Activated CD4-positive, alpha-beta T cell treated with anti-CD3 and anti-CD28 coated beads, Interleukin-2, amount 10 ng/mL, durations not matched to agents 7 days and 5 days (primary cell): ENCODE measurements around the gene LDLRAD3. TPM values are rescaled to one million over a fixed set of nuclear protein-coding genes. Genes with fewer than 3 reads are reported as not detected.

Source experiments
- CTCF ChIA-PET: fragments of 350-600 bp; sonication (Branson Sonifier 250); formaldehyde crosslinking; loops from one replicate; lab custom pipeline; 2021; ENCODE audit warnings: antibody characterized with exemption; lab: Charles Lee
- POLR2A ChIA-PET: fragments of 350-600 bp; sonication (Branson Sonifier 250); formaldehyde crosslinking; loops from one replicate; lab custom pipeline; 2021; ENCODE audit warnings: antibody characterized with exemption; lab: Charles Lee
- DNase-seq: peaks from one replicate; pipeline ENCODE4 v3.0.0-alpha.2; 2020
- H3K27ac Mint-ChIP-seq: one replicate; pipeline ENCODE4 v1.8.0; 2021; ENCODE audit warnings: mild to moderate bottlenecking, moderate library complexity, mixed read lengths
- H3K27me3 Mint-ChIP-seq: one replicate; pipeline ENCODE4 v1.8.0; 2021; ENCODE audit warnings: mixed read lengths
- H3K36me3 Mint-ChIP-seq: one replicate; pipeline ENCODE4 v1.8.0; 2021; ENCODE audit warnings: low read depth, mixed read lengths
- H3K4me1 Mint-ChIP-seq: one replicate; pipeline ENCODE4 v1.8.0; 2021; ENCODE audit warnings: mixed read lengths
- H3K4me3 Mint-ChIP-seq: one replicate; pipeline ENCODE4 v1.8.0; 2021; ENCODE audit warnings: mild to moderate bottlenecking, moderate library complexity, mixed read lengths
- H3K9me3 Mint-ChIP-seq: one replicate; pipeline ENCODE4 v1.8.0; 2021; ENCODE audit warnings: mixed read lengths
- total RNA-seq, 2 experiments: library from RNA; stranded (reverse); gene quantifications; one replicate each; pipeline ENCODE4 v1.2.3, GENCODE V29; 2021

The LDLRAD3 gene
- total RNA-seq, 2 experiments from 2014 or later = 0.07 TPM; not detected in 1

GRCh38 chr11:36077368-36077767 lies 133.5 kb downstream of the LDLRAD3 start:
- POLR2A ChIA-PET = no interaction called here

GRCh38 chr11:36077886-36078685 lies 134.2 kb downstream of the LDLRAD3 start:
- H3K27ac Mint-ChIP-seq = no peak overlapping the region
- no peak overlapping the region for H3K4me3 Mint-ChIP-seq
- POLR2A ChIA-PET = no interaction called here
- DNase-seq = no peak
- CTCF ChIA-PET = no interaction called here
- no peaks in the 10 kb centered on the region for H3K4me1 Mint-ChIP-seq
- H3K27me3 Mint-ChIP-seq = no peaks in the 10 kb centered on the region
- no peaks in the 10 kb centered on the region for H3K36me3 Mint-ChIP-seq
- no peaks in the 10 kb centered on the region for H3K9me3 Mint-ChIP-seq

More at GRCh38 chr11:36077368-36077767, 133.5 kb downstream of the LDLRAD3 start:
- no peaks in the 10 kb centered on the region for H3K9me3 Mint-ChIP-seq
- H3K27ac Mint-ChIP-seq = no peak overlapping the region
- H3K27me3 Mint-ChIP-seq = no peaks in the 10 kb centered on the region
- H3K4me1 Mint-ChIP-seq = no peaks in the 10 kb centered on the region
- no peaks in the 10 kb centered on the region for H3K36me3 Mint-ChIP-seq
- H3K4me3 Mint-ChIP-seq = no peak overlapping the region
- CTCF ChIA-PET = no interaction called here
- DNase-seq = no peak

GRCh38 chr11:36078686-36079055 lies 134.8 kb downstream of the LDLRAD3 start:
- no peak for DNase-seq
- Mint-ChIP-seq H3K27ac (no peak overlapping the region), H3K27me3 (no peaks in the 10 kb centered on the region), H3K4me1 (no peaks in the 10 kb centered on the region), H3K9me3 (no peaks in the 10 kb centered on the region), H3K36me3 (no peaks in the 10 kb centered on the region), H3K4me3 (no peak overlapping the region)
- CTCF ChIA-PET = no interaction called here
- POLR2A ChIA-PET = no interaction called here

- Mint-ChIP-seq H3K27ac (no peak overlapping the region), H3K4me3 (no peak overlapping the region), H3K4me1 (no peaks in the 10 kb centered on the region), H3K9me3 (no peaks in the 10 kb centered on the region), H3K36me3 (no peaks in the 10 kb centered on the region), H3K27me3 (no peaks in the 10 kb centered on the region)
- POLR2A ChIA-PET = no interaction called here
- CTCF ChIA-PET = no interaction called here
- DNase-seq = no peak
Observed at GRCh38 chr11:36079878-36080675, 136.2 kb downstream of the LDLRAD3 start.

GRCh38 chr11:36081274-36081945 lies 137.5 kb downstream of the LDLRAD3 start:
- POLR2A ChIA-PET = no interaction called here
- no peak for DNase-seq
- no peak overlapping the region for H3K27ac Mint-ChIP-seq
- H3K36me3 Mint-ChIP-seq = no peaks in the 10 kb centered on the region
- CTCF ChIA-PET = interaction anchor here (0.6 to 1.0 kb wide), 2 partner anchors 20 to 32 kb away, joined by 3 read pairs; no protein-coding TSS in a partner anchor
- H3K4me3 Mint-ChIP-seq = no peak overlapping the region
- no peaks in the 10 kb centered on the region for H3K4me1 Mint-ChIP-seq
- H3K9me3 Mint-ChIP-seq = no peaks in the 10 kb centered on the region
- no peaks in the 10 kb centered on the region for H3K27me3 Mint-ChIP-seq

GRCh38 chr11:36086366-36086765 lies 142.5 kb downstream of the LDLRAD3 start:
- CTCF ChIA-PET = no interaction called here
- POLR2A ChIA-PET = no interaction called here
- no peaks in the 10 kb centered on the region for H3K4me1 Mint-ChIP-seq
- DNase-seq = no peak
- no peaks in the 10 kb centered on the region for H3K36me3 Mint-ChIP-seq
- H3K9me3 Mint-ChIP-seq = no peaks in the 10 kb centered on the region
- peaks cover 17% of the 10 kb centered on the region for H3K27me3 Mint-ChIP-seq
- H3K27ac Mint-ChIP-seq = no peak overlapping the region
- no peak overlapping the region for H3K4me3 Mint-ChIP-seq

- ChIA-PET CTCF (no interaction called here), POLR2A (interaction anchor here (0.6 kb wide), 1 partner anchor 1469 kb away, joined by 3 read pairs; no protein-coding TSS in a partner anchor)
- DNase-seq = no peak
- H3K36me3 Mint-ChIP-seq = no peaks in the 10 kb centered on the region
- no peak overlapping the region for H3K4me3 Mint-ChIP-seq
- H3K27me3 Mint-ChIP-seq = peaks cover 28% of the 10 kb centered on the region
- no peak overlapping the region for H3K27ac Mint-ChIP-seq
- H3K4me1 Mint-ChIP-seq = no peaks in the 10 kb centered on the region
- peaks cover under 1% of the 10 kb centered on the region for H3K9me3 Mint-ChIP-seq
Observed at GRCh38 chr11:36088266-36088972, 144.6 kb downstream of the LDLRAD3 start.

- ChIA-PET POLR2A (no interaction called here), CTCF (no interaction called here)
- no peaks in the 10 kb centered on the region for H3K36me3 Mint-ChIP-seq
- peaks cover 28% of the 10 kb centered on the region for H3K27me3 Mint-ChIP-seq
- no peaks in the 10 kb centered on the region for H3K4me1 Mint-ChIP-seq
- no peak for DNase-seq
- no peak overlapping the region for H3K27ac Mint-ChIP-seq
- no peak overlapping the region for H3K4me3 Mint-ChIP-seq
- H3K9me3 Mint-ChIP-seq = peaks cover 6% of the 10 kb centered on the region
Observed at GRCh38 chr11:36089920-36090319, 146.1 kb downstream of the LDLRAD3 start.

- POLR2A ChIA-PET = no interaction called here
- Mint-ChIP-seq H3K27me3 (peaks cover 28% of the 10 kb centered on the region), H3K4me1 (no peaks in the 10 kb centered on the region), H3K9me3 (peaks cover 6% of the 10 kb centered on the region), H3K36me3 (no peaks in the 10 kb centered on the region), H3K27ac (no peak overlapping the region), H3K4me3 (no peak overlapping the region)
- CTCF ChIA-PET = no interaction called here
- DNase-seq = no peak
Observed at GRCh38 chr11:36090356-36091109, 146.7 kb downstream of the LDLRAD3 start.

GRCh38 chr11:36091256-36091811 lies 147.5 kb downstream of the LDLRAD3 start:
- no peak overlapping the region for H3K27ac Mint-ChIP-seq
- no peak for DNase-seq
- CTCF ChIA-PET = no interaction called here
- no peaks in the 10 kb centered on the region for H3K36me3 Mint-ChIP-seq
- H3K9me3 Mint-ChIP-seq = peaks cover 6% of the 10 kb centered on the region
- POLR2A ChIA-PET = no interaction called here
- no peak overlapping the region for H3K4me3 Mint-ChIP-seq
- H3K4me1 Mint-ChIP-seq = no peaks in the 10 kb centered on the region
- peaks cover 28% of the 10 kb centered on the region for H3K27me3 Mint-ChIP-seq

GRCh38 chr11:36092314-36093030 lies 148.6 kb downstream of the LDLRAD3 start:
- H3K36me3 Mint-ChIP-seq = no peaks in the 10 kb centered on the region
- H3K27me3 Mint-ChIP-seq = peaks cover 28% of the 10 kb centered on the region
- no peak for DNase-seq
- peaks cover 6% of the 10 kb centered on the region for H3K9me3 Mint-ChIP-seq
- ChIA-PET POLR2A (no interaction called here), CTCF (interaction anchor here (0.7 to 0.9 kb wide), 2 partner anchors 9 to 10 kb away, joined by 3 to 5 read pairs; no protein-coding TSS in a partner anchor)
- no peaks in the 10 kb centered on the region for H3K4me1 Mint-ChIP-seq
- H3K4me3 Mint-ChIP-seq = no peak overlapping the region
- no peak overlapping the region for H3K27ac Mint-ChIP-seq
